GM18505 (cell line): Measurements from ENCODE around the gene IPO5.
"Not testable (repeated sequence)": the region's sequence is repeated elsewhere in the genome, so short reads cannot be mapped to it uniquely, and the experiment has no call there.

Experiments
- ATAC-seq: cut with Tn5 transposase; IDR thresholded peaks from one replicate; pipeline ENCODE4 v1.9.1; 2021; ENCODE audit not compliant: unreplicated experiment
- POLR2A ChIP-seq: IDR thresholded peaks from 4 replicates; pipeline ENCODE4 v1.6.1; 2011; ENCODE audit warnings: borderline replicate concordance; ENCODE audit not compliant: insufficient read depth, insufficient read length; ENCODE audit errors: extremely low read depth

Gene IPO5

DNA sequence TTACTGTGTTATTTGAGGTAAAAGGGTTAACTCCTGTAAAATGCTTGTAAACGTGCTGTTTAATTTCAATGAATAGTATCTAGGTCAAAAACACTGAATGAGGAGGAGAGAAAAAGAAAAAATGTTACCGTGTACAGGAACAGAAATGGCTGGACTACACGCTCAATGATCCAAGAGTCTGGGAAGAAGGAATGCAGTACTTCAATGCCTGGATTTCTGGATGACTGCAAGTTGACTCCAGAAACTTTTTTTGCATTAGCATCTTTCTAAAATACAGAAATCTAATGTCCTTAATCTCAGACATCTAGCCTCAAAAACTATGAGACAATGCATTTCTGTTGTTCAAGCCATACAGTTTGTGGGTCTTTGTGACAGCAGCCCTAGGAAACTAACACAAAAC, 17.4 kb upstream of the IPO5 start:
- no peak for ATAC-seq
- TF ChIP-seq POLR2A, result no peak

GRCh38 chr13:97938706-97939475, 14.6 kb upstream of the IPO5 start:
- no peak for ATAC-seq
- TF ChIP-seq POLR2A, result no peak

- no peak for ATAC-seq
- no peak for TF ChIP-seq POLR2A
Measured at GRCh38 chr13:97944396-97945029, 9.0 kb upstream of the IPO5 start.

DNA sequence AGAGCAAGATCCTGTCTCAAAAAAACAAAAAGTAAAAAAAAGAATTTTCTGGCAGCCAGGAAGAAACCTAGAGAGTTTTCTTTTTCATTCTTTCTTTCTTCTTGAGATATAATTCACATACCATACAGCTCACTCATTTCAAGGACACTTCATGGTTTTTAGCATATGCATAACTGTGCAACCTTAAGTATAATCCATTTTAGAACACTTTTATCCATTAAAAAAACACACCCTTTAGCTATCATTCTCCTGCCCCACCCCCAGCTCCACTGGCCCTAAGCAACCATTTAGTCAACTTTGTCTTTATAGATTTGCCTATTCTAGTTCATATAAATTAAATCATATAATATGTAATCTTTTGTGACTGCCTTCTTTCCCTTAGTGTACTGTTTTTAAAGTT, 8.1 kb upstream of the IPO5 start:
- no peak for TF ChIP-seq POLR2A
- ATAC-seq, result no peak

GRCh38 chr13:97945792-97946419, 7.6 kb upstream of the IPO5 start:
- TF ChIP-seq POLR2A, result no peak
- no peak for ATAC-seq

DNA sequence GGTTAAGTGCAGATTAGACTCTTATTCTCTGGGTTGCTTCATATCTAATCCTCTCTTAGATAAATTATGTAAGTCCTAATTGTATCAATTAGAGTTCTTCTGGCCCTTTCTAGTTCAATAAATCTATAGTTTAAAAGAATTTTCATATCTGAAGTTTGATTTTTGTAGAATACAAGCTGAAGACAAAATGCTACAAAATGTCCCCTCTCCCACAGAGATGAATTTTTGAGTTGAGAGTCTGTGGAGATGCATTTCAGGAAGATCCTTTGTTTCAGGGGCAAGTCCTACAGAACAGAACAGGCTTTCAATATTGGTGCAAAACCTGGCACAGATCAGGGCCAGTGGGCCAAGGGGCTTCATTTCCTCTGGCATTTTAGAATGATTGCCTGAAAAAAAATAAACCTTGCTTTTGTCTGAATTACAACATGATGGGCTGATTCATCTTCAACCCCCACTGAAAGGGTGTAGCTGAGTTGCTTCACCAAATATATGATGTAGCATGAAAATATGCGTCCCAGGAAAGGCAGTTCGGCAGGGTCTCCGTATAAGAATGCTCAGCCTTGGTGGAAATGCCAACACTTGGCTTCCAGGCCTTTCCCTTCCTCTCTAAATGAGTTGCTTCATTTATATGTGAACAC, 6.4 kb upstream of the IPO5 start:
- no peak for TF ChIP-seq POLR2A
- no peak for ATAC-seq

GRCh38 chr13:97948041-97948440, 5.4 kb upstream of the IPO5 start:
- TF ChIP-seq POLR2A, result no peak
- no peak for ATAC-seq

- ATAC-seq, result not testable (repeated sequence)
Measured at GRCh38 chr13:97949316-97949715, 4.2 kb upstream of the IPO5 start.

DNA sequence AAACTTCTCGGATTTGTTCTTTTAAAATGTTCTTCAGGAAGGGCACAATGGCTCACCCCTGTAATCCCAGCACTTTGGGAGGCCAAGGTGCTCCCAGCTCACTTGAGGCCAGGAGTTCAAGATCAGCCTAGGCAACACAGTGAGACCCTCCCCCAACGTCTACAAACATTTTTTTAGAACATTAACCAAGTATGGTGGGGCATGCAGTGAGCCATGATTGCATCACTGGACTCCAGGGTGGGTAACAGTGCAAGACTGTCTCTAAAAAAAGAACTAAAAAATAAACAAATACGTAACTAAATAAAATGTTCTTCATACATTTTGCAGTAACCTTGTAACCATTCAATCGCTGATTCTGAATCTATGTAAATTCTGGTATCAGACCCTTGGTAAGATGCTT, 2.1 kb upstream of the IPO5 start:
- no peak for TF ChIP-seq POLR2A
- ATAC-seq, result no peak

DNA sequence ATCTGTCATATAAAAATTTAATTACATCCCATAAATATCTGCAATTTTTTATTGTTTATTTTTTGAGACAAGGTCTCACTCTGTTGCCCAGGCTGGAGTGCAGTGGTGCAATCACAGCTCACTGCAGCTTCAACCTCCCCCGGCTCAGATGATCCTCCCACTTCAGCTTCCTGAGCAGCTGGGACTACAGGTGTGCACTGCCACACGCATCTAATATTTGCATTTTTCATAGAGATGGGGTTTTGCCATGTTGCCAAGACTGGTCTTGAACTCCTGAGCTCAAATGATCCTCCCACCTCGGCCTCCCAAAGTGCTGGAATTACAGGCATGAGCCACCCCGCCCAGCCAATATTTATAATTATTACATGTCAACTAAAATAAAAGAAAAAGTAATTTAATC, 644 bp upstream of the IPO5 start:
- peak; percentile 50 for ATAC-seq

- TF ChIP-seq POLR2A, result no peak
- no peak for ATAC-seq
Measured at GRCh38 chr13:97961340-97961739, 7.9 kb downstream of the IPO5 start.

GRCh38 chr13:97962887-97963286, 9.4 kb downstream of the IPO5 start:
- TF ChIP-seq POLR2A, result no peak
- no peak for ATAC-seq

GRCh38 chr13:97967226-97967625, 13.8 kb downstream of the IPO5 start:
- no peak for TF ChIP-seq POLR2A
- no peak for ATAC-seq

DNA sequence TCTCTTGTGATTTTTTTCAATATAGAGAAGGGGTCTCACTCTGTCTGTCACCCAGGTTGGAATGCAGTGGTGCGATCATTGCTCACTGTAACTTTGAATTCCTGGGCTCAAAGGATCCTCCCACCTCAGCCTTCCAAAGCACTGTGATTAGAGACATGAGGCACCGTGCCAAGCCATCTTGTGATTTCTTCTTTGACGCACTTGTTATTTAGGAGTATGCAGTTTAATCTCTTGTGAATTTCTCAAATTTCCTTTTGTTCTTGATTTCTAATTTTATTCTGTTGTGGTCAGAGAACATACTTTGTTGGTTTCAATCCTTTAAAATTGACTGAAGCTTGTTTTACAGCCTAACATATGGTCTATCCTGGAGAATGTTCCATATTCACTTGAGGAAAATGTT, 14.5 kb downstream of the IPO5 start:
- ATAC-seq, result no peak
- no peak for TF ChIP-seq POLR2A

DNA sequence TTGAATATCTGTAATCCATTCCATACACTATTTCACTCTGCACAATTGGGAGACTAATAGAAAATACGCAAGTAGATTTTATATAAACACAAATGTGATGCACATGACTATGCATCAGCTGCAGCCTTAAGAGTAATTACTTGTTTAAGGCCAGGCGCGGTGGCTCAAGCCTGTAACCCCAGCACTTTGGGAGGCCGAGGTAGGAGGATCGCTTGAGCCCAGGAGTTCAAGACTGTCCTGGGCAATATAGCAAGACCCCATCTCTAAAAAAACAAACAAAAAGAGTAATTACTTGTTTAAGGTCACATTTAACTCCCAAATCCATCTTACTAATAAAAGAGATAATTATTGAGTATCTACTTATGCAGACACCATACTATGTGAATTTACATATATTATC, 18.0 kb downstream of the IPO5 start:
- no peak for ATAC-seq
- no peak for TF ChIP-seq POLR2A

DNA sequence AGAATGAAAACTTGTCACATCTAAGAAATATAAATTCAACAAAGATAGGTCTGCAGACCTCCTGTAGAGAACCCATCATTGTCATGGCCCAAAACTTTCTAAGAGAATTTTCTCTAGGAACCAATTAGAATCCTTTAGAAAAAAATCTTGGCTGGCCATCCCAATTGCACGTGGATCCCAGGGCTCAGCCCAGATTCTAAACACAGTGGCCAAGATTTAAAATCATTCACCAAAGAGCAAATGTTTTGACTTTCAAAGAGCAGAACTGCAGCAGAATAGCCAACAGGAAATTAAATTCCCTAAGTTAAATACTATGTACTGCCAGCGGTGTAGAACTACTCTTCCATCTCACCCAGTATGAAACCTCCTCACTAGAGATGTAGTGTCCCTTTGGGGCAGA, 21.3 kb downstream of the IPO5 start:
- TF ChIP-seq POLR2A, result no peak
- ATAC-seq, result no peak
